ENCODE data around the gene MIA2.

The MIA2 gene

GRCh38 chr14:39395555-39396254, 162.0 kb downstream of the MIA2 start:
- no peak for DNase-seq

GRCh38 chr14:39396448-39396847, 162.7 kb downstream of the MIA2 start:
- no peak for DNase-seq

GRCh38 chr14:39398382-39398781, 164.7 kb downstream of the MIA2 start:
- DNase-seq: no peak

GRCh38 chr14:39406560-39406959, 172.8 kb downstream of the MIA2 start:
- no peak for DNase-seq

GRCh38 chr14:39416072-39416471, 182.4 kb downstream of the MIA2 start:
- DNase-seq: no peak

GRCh38 chr14:39417014-39417413, 183.3 kb downstream of the MIA2 start:
- DNase-seq: no peak

- DNase-seq: no peak
Measured at GRCh38 chr14:39419272-39419671, 185.6 kb downstream of the MIA2 start.

- no peak for DNase-seq
Measured at GRCh38 chr14:39422243-39422642, 188.5 kb downstream of the MIA2 start.

- DNase-seq: no peak
Measured at GRCh38 chr14:39423793-39424192, 190.1 kb downstream of the MIA2 start.

GRCh38 chr14:39425947-39426346, 192.2 kb downstream of the MIA2 start:
- no peak for DNase-seq

GRCh38 chr14:39426605-39427004, 192.9 kb downstream of the MIA2 start:
- DNase-seq: no peak

GRCh38 chr14:39428118-39428517, 194.4 kb downstream of the MIA2 start:
- DNase-seq: no peak

- no peak for DNase-seq
Measured at GRCh38 chr14:39430762-39431415, 197.2 kb downstream of the MIA2 start.

- DNase-seq: peak; percentile 42
Measured at GRCh38 chr14:39431416-39432178, 197.9 kb downstream of the MIA2 start.

- DNase-seq: peak; percentile 94
Measured at GRCh38 chr14:39432179-39432618, 198.5 kb downstream of the MIA2 start, which contains the start of gene FBXO33. Gene FBXO33, minus strand, starts transcription at chr14:39432433. Its CDS starts 271 bp downstream, at chr14:39432162.

GRCh38 chr14:39432619-39433451, 199.1 kb downstream of the MIA2 start:
- peak; percentile 71 for DNase-seq

GRCh38 chr14:39433452-39433813, 199.7 kb downstream of the MIA2 start:
- DNase-seq: no peak

GRCh38 chr14:39434401-39434800, 200.7 kb downstream of the MIA2 start:
- no peak for DNase-seq

GRCh38 chr14:39435241-39435640, 201.5 kb downstream of the MIA2 start:
- DNase-seq: no peak

Measured in activated gamma-delta T cell treated with Interleukin-2 at 50 U/mL for 16 hours (primary cell).